K562 (cell line): ENCODE data around the gene RAD50. TPM values are rescaled to one million over a fixed set of nuclear protein-coding genes. Genes with fewer than 3 reads are reported as not detected.

Source experiments
- BCOR ChIP-seq: fragments of 450-650 bp; IDR thresholded peaks from 2 replicates; pipeline ENCODE4 v1.6.1; 2016
- FOXK2 ChIP-seq, 2 experiments: fragments of 450-650 bp; IDR thresholded peaks in 1 of 2; conservative IDR thresholded peaks in 1 of 2; 2 replicates each; pipeline ENCODE4 v1.6.1; 2016; ENCODE audit warnings: low read depth in 2 of 2, mild to moderate bottlenecking in 1 of 2
- KDM1A ChIP-seq, 2 experiments: fragments of 450-650 bp; IDR thresholded peaks; 2 replicates each; pipeline ENCODE4 v1.6.1; 2016; ENCODE audit warnings: mild to moderate bottlenecking in 2 of 2
- MCM3 ChIP-seq: fragments of 450-650 bp; IDR thresholded peaks from 2 replicates; pipeline ENCODE4 v1.6.1; 2016
- ZKSCAN8 ChIP-seq: fragments of 200-800 bp; sonication (Bioruptor generic); IDR thresholded peaks from 2 replicates; pipeline ENCODE4 v1.6.1; 2016; ENCODE audit warnings: missing genetic modification characterization, missing compliant biosample characterization
- ZNF586 ChIP-seq: fragments of 450-650 bp; formaldehyde crosslinking; conservative IDR thresholded peaks from 2 replicates; pipeline ENCODE4 v1.4.0; 2020; ENCODE audit warnings: mild to moderate bottlenecking, moderate library complexity
- ZNF830 ChIP-seq: fragments of 250-450 bp; sonication (Bioruptor Pico); IDR thresholded peaks from 2 replicates; pipeline ENCODE4 v1.5.0; 2021; ENCODE audit warnings: mild to moderate bottlenecking
- polyA plus RNA-seq, 8 experiments: library from polyadenylated mRNA; depleted of rRNA in 4 of 8; stranded (reverse) in 5 of 8; unstranded in 3 of 8; fragments of >200 nt; fragmentation: Nextera tagmentation in 2 of 8; fragmentation: Illumina TruSeq in 1 of 8; extraction: Ambion mirVana in 2 of 8; extraction: Trizol in 1 of 8; gene quantifications; 2 replicates each; pipeline versions ENCODE4 v1.2.1 to v1.2.3, GENCODE V29; 2011 to 2014; ENCODE audit warnings: inconsistent platforms in 1 of 8, missing spikeins in 1 of 8
- total RNA-seq, 7 experiments: library from RNA; depleted of rRNA in 6 of 7; stranded (reverse); fragments of >200 nt in 6 of 7; fragmentation: Illumina TruSeq in 2 of 7; extraction: Trizol in 2 of 7; gene quantifications; 2 replicates each; pipeline versions ENCODE4 v1.2.1 to v1.2.3, GENCODE V29; 2011 to 2021; ENCODE audit warnings: low replicate concordance in 1 of 7
- TF ChIP-seq, protein P1 (sequence below): sonication (generic); formaldehyde crosslinking; IDR thresholded peaks from 2 replicates; pipeline ENCODE4 v1.8.1; 2023; ENCODE audit warnings: mild to moderate bottlenecking, missing genetic modification reagents
- TF ChIP-seq, protein P2 (sequence below), 2 experiments: fragments of 450-650 bp; conservative IDR thresholded peaks; 2 replicates each; pipeline ENCODE4 v1.6.1; 2017; ENCODE audit warnings: mild to moderate bottlenecking in 2 of 2, moderate library complexity in 2 of 2
- TF ChIP-seq, protein P3 (sequence below): fragments of 200-800 bp; sonication (Bioruptor generic); IDR thresholded peaks from 2 replicates; pipeline ENCODE4 v1.6.1; 2016; ENCODE audit warnings: missing genetic modification characterization, missing compliant biosample characterization
- TF ChIP-seq, protein P4 (sequence below): sonication (generic); formaldehyde crosslinking; IDR thresholded peaks from 2 replicates; pipeline ENCODE4 v1.4.0; 2020; ENCODE audit warnings: mild to moderate bottlenecking, missing genetic modification reagents

RAD50 gene
- total and polyA plus RNA-seq, 9 of the 15 experiments (the other 6 are each of a cell fraction or from before 2014, with no cell fraction given) = 15.3 to 74.2 (median 44.1) TPM

DNA sequence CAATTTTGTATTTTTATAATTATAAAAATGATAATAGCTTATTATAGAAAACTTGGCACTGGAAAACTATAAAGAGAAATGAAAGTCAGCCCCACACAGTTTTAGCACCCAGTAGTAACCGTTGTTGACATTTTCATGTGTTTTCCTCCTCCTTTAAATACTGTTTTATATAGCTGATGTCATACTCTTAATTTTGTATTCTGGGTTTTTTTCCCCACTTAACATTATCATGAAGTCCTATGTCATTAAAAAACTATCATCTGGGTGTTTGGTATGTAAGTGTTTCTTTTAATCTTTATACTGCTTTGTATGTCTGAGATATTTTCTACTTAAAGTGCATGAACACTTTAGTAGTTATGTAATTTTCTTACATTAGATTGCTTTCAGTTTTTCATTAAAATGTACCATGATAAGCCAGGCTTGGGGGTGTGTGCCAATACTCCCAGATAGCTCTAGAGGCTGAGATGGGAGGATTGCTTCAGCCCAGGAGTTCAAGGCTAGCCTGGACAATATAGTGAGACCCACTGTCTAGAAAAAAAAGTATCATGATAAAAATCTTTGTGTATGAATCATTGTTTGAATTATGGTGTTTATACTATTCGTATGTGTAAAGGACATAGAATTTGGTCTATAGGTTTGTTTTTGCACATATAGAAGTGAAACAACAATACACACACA is 2.7 kb downstream of the RAD50 start (continued):
- TF ChIP-seq, protein P1, sequence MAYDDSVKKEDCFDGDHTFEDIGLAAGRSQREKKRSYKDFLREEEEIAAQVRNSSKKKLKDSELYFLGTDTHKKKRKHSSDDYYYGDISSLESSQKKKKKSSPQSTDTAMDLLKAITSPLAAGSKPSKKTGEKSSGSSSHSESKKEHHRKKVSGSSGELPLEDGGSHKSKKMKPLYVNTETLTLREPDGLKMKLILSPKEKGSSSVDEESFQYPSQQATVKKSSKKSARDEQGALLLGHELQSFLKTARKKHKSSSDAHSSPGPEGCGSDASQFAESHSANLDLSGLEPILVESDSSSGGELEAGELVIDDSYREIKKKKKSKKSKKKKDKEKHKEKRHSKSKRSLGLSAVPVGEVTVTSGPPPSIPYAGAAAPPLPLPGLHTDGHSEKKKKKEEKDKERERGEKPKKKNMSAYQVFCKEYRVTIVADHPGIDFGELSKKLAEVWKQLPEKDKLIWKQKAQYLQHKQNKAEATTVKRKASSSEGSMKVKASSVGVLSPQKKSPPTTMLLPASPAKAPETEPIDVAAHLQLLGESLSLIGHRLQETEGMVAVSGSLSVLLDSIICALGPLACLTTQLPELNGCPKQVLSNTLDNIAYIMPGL (CRISPR knock-in tag) = no peak
- TF ChIP-seq ZNF830 (CRISPR knock-in tag) (no peak), FOXK2 (conservative IDR thresholded peaks at IDR 0.05 in 1 of 2, IDR thresholded peaks at IDR 0.05 in 1 of 2; ENCODE audit: low read depth in 2 of 2) (no peak), ZKSCAN8 (CRISPR knock-in tag) (no peak), BCOR (peak; percentile 63; the same call in 1 of the 2 replicates), MCM3 (no peak), ZNF586 (CRISPR knock-in tag) (no peak), KDM1A (IDR thresholded peaks at IDR 0.05) (peak; percentile 29 to 38; a peak in 1 of 4 replicates)
- TF ChIP-seq, protein P2, sequence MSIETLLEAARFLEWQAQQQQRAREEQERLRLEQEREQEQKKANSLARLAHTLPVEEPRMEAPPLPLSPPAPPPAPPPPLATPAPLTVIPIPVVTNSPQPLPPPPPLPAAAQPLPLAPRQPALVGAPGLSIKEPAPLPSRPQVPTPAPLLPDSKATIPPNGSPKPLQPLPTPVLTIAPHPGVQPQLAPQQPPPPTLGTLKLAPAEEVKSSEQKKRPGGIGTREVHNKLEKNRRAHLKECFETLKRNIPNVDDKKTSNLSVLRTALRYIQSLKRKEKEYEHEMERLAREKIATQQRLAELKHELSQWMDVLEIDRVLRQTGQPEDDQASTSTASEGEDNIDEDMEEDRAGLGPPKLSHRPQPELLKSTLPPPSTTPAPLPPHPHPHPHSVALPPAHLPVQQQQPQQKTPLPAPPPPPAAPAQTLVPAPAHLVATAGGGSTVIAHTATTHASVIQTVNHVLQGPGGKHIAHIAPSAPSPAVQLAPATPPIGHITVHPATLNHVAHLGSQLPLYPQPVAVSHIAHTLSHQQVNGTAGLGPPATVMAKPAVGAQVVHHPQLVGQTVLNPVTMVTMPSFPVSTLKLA (conservative IDR thresholded peaks at IDR 0.05) = no peak
- TF ChIP-seq, protein P3, sequence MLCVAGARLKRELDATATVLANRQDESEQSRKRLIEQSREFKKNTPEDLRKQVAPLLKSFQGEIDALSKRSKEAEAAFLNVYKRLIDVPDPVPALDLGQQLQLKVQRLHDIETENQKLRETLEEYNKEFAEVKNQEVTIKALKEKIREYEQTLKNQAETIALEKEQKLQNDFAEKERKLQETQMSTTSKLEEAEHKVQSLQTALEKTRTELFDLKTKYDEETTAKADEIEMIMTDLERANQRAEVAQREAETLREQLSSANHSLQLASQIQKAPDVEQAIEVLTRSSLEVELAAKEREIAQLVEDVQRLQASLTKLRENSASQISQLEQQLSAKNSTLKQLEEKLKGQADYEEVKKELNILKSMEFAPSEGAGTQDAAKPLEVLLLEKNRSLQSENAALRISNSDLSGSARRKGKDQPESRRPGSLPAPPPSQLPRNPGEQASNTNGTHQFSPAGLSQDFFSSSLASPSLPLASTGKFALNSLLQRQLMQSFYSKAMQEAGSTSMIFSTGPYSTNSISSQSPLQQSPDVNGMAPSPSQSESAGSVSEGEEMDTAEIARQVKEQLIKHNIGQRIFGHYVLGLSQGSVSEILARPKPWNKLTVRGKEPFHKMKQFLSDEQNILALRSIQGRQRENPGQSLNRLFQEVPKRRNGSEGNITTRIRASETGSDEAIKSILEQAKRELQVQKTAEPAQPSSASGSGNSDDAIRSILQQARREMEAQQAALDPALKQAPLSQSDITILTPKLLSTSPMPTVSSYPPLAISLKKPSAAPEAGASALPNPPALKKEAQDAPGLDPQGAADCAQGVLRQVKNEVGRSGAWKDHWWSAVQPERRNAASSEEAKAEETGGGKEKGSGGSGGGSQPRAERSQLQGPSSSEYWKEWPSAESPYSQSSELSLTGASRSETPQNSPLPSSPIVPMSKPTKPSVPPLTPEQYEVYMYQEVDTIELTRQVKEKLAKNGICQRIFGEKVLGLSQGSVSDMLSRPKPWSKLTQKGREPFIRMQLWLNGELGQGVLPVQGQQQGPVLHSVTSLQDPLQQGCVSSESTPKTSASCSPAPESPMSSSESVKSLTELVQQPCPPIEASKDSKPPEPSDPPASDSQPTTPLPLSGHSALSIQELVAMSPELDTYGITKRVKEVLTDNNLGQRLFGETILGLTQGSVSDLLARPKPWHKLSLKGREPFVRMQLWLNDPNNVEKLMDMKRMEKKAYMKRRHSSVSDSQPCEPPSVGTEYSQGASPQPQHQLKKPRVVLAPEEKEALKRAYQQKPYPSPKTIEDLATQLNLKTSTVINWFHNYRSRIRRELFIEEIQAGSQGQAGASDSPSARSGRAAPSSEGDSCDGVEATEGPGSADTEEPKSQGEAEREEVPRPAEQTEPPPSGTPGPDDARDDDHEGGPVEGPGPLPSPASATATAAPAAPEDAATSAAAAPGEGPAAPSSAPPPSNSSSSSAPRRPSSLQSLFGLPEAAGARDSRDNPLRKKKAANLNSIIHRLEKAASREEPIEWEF = no peak
- TF ChIP-seq, protein P4, sequence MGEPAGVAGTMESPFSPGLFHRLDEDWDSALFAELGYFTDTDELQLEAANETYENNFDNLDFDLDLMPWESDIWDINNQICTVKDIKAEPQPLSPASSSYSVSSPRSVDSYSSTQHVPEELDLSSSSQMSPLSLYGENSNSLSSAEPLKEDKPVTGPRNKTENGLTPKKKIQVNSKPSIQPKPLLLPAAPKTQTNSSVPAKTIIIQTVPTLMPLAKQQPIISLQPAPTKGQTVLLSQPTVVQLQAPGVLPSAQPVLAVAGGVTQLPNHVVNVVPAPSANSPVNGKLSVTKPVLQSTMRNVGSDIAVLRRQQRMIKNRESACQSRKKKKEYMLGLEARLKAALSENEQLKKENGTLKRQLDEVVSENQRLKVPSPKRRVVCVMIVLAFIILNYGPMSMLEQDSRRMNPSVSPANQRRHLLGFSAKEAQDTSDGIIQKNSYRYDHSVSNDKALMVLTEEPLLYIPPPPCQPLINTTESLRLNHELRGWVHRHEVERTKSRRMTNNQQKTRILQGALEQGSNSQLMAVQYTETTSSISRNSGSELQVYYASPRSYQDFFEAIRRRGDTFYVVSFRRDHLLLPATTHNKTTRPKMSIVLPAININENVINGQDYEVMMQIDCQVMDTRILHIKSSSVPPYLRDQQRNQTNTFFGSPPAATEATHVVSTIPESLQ (CRISPR knock-in tag) = no peak
